Astrocyte of the hippocampus (primary cell): ENCODE data around the gene LONP2.

Experiments
- DNase-seq: peaks from one replicate; pipeline ENCODE4 v3.0.0; 2011; ENCODE audit warnings: low read depth, low spot score

The LONP2 gene, protein sequence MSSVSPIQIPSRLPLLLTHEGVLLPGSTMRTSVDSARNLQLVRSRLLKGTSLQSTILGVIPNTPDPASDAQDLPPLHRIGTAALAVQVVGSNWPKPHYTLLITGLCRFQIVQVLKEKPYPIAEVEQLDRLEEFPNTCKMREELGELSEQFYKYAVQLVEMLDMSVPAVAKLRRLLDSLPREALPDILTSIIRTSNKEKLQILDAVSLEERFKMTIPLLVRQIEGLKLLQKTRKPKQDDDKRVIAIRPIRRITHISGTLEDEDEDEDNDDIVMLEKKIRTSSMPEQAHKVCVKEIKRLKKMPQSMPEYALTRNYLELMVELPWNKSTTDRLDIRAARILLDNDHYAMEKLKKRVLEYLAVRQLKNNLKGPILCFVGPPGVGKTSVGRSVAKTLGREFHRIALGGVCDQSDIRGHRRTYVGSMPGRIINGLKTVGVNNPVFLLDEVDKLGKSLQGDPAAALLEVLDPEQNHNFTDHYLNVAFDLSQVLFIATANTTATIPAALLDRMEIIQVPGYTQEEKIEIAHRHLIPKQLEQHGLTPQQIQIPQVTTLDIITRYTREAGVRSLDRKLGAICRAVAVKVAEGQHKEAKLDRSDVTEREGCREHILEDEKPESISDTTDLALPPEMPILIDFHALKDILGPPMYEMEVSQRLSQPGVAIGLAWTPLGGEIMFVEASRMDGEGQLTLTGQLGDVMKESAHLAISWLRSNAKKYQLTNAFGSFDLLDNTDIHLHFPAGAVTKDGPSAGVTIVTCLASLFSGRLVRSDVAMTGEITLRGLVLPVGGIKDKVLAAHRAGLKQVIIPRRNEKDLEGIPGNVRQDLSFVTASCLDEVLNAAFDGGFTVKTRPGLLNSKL

DNA sequence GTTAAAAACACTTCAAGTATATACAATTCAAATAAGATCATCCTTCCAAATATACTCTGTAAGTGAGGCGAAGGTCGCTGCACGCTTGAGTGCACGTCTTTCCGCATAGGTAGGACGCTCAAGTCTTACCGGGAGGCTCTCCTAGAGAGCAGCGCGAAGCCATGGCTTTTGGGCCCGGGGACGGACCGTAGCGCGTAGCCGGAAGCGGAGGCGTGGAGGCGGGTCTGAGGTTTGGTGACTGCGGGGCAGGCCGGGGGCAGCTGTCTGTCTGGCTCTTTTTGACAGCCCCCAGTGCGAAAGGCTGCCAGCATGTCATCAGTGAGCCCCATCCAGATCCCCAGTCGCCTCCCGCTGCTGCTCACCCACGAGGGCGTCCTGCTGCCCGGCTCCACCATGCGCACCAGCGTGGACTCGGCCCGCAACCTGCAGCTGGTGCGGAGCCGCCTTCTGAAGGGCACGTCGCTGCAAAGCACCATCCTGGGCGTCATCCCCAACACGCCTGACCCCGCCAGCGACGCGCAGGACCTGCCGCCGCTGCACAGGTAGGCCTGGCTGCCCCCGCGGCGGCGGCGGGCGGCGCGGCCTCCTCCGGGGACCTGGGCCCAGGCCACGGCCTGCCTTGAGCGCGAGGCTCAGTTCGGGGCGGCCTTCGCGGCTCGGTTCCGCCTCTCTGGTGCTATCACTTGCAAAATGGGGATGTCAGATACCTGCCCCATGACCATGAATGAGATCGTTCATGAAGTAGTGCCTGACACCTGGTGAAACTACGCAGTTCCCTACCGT lies at the start of gene LONP2:
Gene LONP2, plus strand, starts transcription at position 221 of the 783 bp plus-strand sequence. Its CDS starts 89 bp downstream, at position 310.
- peak; percentile 95 for DNase-seq

GRCh38 chr16:48194828-48195556 lies 49.1 kb upstream of the LONP2 start:
- peak; percentile 76 for DNase-seq

DNA sequence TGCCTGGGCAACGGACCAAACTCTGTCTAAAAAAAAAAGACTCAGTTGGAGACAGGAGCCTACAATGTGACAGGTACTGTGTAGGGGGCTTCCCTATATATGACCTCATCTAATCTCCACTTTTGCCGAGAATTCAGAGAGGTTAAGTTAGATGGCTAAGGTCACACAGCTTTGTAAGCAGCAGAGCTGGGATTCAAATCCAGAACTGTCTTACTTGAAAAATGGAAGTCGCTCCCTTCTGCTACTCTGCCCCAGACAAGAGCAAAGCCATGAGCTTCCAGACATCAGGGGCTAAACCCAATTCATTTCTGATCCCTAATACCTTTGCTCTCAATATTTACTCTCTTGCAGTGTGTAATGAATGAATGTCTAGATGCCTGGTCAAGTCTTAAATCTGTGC lies 46.8 kb upstream of the LONP2 start:
- DNase-seq: no peak

GRCh38 chr16:48201515-48202201 lies 42.4 kb upstream of the LONP2 start:
- no peak for DNase-seq

- DNase-seq: no peak
Observed at GRCh38 chr16:48203974-48204824, 39.9 kb upstream of the LONP2 start.

DNA sequence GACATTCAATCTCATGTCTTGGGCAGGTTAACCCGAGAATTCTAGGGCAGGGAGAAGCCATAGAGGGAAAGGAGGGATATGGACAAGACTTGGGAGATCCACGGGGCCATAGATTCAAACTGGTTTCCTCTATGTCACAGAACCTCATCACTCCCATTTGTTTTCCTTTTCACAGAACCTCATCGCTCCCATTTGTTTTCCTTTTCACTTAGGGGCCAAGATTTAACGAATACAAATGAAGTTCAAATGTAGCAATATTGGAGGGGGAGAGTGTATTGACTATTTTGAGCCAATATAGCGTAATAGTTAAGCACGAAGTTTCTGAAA lies 39.3 kb upstream of the LONP2 start:
- no peak for DNase-seq

DNA sequence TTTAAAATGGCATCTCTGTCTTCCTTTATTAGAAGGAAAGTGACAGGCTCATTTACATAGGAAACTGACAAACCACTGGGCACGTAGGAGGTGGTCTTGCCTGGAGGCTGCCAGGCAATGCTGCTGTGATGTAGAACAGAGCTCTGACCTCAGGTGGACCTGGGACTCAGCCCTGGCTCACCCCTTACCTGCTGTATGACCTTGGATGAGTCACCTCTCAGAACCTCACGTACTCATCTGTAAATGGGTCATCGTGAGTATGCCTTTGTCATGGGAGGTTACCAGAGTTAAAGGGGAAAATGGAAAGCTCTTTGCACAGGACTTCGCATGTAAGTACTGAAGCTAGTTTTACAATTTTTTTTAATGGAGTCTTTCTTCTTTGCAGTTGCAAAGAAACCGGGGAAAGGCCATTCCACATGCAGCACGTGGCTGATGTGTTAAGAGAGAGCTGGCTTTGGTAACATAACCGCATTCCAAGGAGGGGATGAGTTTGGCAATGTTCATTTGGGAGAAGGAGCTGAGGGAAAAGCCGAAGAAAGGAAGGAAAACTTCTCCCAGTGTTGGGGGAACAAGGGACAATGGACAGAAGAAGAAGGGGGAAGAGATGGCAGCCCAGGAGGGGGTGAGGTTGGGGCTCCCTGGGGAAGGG lies 37.4 kb upstream of the LONP2 start:
- DNase-seq: no peak

DNA sequence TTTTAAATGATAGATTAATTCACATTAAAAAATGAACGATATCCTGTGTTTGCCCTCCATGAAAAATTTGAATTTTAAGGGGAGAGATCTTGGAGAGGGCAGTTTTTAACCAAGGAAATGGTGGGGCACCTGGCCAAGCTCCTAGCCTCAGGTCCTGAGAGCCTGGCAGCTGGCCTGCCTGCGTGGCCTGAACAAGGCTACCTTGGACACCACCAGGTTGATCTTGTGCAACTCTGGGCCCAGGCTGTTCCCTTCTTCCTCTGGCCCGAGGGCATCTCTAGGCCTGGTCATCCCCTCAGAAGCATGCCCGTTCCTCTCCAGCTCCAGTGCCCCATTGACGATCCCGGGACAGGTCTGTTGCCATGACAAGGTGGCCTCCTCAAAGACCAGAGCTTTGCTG lies 33.4 kb upstream of the LONP2 start:
- no peak for DNase-seq

DNA sequence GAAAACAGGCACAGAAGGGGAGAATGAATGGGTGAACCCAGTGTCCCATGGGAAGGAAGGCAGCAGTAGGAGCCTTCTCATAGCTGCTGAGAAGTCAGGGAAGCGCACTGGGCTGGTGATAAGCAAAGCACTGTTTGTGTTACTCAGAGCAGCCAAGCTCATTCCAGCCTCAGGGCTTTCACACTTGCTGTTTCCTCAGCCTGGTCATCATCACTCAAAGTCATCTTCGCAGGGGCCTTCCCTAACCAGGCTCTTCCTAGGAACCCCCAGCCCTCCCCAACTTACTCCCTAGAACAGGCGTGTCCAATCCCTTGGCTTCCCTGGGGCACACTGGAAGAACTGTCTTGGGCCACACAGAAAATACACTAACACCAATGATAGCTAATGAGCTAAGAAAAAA lies 32.1 kb upstream of the LONP2 start:
- no peak for DNase-seq

DNA sequence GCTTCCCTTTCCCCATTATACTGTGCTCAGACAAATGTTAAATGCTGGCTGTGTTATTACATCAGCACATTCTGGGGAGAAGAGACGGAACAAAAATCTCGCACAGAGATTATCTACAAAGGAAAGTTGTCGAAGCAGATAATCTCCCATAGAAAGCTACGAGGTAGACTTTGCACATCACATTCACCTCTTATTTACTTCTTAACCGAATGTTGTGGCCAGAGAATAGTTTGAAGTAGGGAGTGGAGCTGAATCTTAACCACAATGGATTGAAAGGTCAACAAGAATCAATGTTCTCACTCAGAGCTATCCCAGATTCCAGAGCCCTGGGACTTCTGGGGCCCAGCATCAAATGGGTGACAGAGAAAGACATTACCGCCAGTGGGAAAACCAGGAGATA lies 28.4 kb upstream of the LONP2 start:
- no peak for DNase-seq

DNA sequence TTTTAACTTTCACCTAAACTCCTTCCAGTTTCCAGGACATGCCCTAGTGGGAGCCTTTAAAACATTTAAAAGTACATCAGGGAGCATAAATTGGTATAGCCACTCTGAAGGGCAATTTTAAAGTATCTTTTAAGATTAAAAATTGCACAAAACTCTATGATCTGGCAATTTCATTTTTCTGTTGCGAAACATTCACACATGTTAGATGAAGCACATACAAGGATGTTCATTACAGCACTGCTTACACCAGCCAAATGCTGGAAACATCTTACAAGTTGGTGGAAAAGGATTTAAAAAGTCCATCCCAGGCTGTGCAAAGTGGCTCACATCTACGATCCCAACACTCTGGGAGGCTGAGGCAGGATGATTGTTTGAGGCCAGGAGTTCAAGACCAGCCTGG lies 26.4 kb upstream of the LONP2 start:
- no peak for DNase-seq

DNA sequence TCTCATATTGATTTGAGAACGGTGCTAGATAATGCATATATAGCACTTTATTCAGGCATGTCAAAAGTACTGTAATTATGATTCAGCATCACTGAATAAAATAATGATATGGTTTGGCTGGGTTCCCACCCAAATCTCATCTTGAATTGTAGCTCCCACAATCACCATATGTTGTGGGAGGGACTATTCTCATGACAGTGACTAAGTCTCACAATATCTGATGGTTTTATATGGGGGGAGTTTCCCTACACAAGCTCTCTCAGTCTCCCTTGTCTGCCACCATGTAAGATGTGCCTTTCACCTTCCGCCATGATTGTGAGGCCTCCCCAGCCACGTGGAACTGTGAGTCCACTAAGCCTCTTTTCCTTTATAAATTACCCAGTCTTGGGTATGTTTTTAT lies 25.6 kb upstream of the LONP2 start:
- DNase-seq: no peak

- no peak for DNase-seq
Observed at GRCh38 chr16:48220891-48221290, 23.2 kb upstream of the LONP2 start.

- DNase-seq: no peak
Observed at GRCh38 chr16:48223490-48223889, 20.6 kb upstream of the LONP2 start.

- no peak for DNase-seq
Observed at GRCh38 chr16:48225456-48225855, 18.6 kb upstream of the LONP2 start.

- peak; percentile 48 for DNase-seq
Observed at GRCh38 chr16:48231727-48232492, 12.2 kb upstream of the LONP2 start.

DNA sequence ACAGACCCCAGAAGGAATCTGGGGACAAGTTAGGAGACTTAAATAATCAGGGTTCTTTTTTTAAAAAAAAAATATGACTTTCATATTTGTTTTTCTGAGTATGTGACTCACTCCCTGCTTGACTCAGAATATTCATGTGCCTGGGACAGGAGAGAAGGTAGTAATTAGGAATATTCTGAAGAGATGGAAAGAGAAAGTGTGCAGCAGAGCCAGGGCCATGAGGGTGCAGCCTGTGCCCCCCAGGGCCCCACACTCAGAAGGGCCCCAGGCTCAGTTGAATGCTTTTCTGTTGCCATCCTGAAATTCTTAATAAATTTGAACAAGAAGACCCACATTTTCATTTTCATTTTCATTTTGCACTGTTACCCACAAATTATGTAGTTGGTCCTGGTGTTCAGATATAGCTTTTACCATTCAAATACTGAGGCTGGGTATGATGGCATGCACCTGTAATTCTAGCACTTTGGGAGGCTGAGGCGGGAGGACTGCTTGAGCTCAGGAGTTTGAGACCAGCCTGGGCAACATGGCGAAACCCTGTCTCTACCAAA lies 11.5 kb upstream of the LONP2 start:
- no peak for DNase-seq

DNA sequence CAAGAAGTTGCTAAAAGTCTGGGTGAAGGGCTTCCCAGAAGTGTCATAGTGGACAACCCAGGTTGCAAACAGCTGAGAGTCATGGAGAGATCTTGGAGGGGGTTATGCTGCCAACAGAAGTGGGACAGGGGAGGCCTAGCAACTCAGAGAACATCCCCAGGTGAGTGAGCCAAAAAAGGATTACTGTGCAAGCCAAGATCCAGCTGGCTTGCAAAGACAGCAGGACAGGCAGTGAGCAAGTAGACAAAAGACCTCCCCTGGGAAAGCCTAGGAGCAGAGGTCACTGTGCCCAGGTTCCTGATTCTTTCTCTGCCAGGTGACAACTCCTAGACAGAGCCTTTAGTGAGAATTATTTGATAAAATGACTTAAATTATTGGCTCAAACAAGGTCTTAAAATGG lies 9.5 kb upstream of the LONP2 start:
- no peak for DNase-seq
